Muscle layer of duodenum (tissue), 2 donors: ENCODE data around the gene EIF2A.
"Not testable (repeated sequence)": the region's sequence is repeated elsewhere in the genome, so short reads cannot be mapped to it uniquely, and the experiment has no call there.

Experiments
- H3K27ac ChIP-seq: one replicate; pipeline ENCODE4 v1.7.0; 2013; ENCODE audit warnings: mild to moderate bottlenecking, low read length
- H3K27me3 ChIP-seq: one replicate; pipeline ENCODE4 v1.7.0; 2013; ENCODE audit warnings: low read depth, mild to moderate bottlenecking, control low read depth, low read length
- H3K36me3 ChIP-seq, 2 donors: one replicate each; pipeline ENCODE4 v1.7.0; 2013; ENCODE audit warnings: low read length in 2 of 2, control low read depth in 1 of 2, mild to moderate bottlenecking in 1 of 2; ENCODE audit not compliant: insufficient read depth in 2 of 2, control insufficient read depth in 1 of 2
- H3K4me1 ChIP-seq, 2 donors: one replicate each; pipeline ENCODE4 v1.7.0; 2013; ENCODE audit warnings: low read length in 2 of 2, mild to moderate bottlenecking in 2 of 2, control low read depth in 1 of 2, moderate library complexity in 1 of 2; ENCODE audit not compliant: insufficient read depth in 2 of 2, control insufficient read depth in 1 of 2
- H3K4me3 ChIP-seq, 2 donors: one replicate each; pipeline ENCODE4 v1.7.0; 2013; ENCODE audit warnings: low read length in 2 of 2, low read depth in 1 of 2, mild to moderate bottlenecking in 1 of 2
- H3K9me3 ChIP-seq, 2 donors: one replicate each; pipeline ENCODE4 v1.7.0; 2013; ENCODE audit warnings: low read length in 2 of 2, control low read depth in 1 of 2, mild to moderate bottlenecking in 1 of 2; ENCODE audit not compliant: control insufficient read depth in 1 of 2
- donor health status: healthy.

Gene EIF2A

DNA sequence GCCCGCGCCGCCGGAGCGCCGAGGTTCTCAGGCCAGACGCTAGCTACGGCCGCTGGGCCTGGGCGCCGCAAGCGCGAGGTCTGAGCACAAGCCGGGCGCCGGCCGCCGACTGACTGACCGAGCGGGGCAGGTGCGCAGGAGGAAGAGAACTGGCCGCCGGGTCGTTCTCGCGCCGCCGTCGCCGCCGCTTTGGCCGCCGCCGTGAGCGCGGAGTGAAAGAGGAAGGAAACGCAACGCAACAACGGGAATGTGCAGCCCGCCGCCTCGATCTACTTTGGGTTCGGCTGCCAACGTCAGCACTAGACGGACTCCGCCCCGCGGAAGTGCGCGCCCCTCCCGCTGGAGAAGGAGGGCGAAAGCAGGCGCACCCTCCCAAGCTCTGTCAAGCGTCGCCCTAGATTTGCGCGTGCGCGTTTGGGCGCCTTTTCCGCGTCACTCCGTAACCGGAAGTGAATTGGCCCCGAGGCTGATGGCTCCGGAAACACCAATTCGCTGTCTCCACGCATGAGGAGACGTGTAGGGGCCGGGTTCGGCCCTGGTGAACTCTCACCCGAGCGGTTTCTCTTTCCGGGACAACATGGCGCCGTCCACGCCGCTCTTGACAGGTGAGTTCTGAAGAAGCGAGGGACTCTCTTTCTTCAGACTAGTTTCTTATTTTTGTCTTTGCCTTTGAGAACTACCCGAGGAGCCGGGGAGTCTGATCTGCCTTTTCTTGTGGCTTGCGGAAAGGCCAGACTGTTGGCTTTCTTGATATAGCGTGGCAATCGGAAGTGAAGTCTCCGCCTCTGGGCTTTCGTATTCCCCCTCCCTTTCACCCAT, at the start of gene EIF2A, which contains the start of gene SERP1:
Gene EIF2A (plus strand): TSS at position 562 of the 819 bp plus-strand sequence. CDS start 16 bp downstream, at position 578.
Gene SERP1 (minus strand): TSS at position 271 of the 819 bp plus-strand sequence. CDS start 361 bp downstream, outside the sequence.
- Histone ChIP-seq H3K36me3 (peaks cover 10 to 11% of the 10 kb centered on the region in 2 donors), H3K27me3 (no peaks in the 10 kb centered on the region), H3K4me3 (peak within 1 kb of the TSS; percentile 88 to 91), H3K9me3 (no peaks in the 10 kb centered on the region), H3K27ac (peak within 1 kb of the TSS; percentile 94), H3K4me1 (peaks cover 0 to 34% of the 10 kb centered on the region in 2 donors)

DNA sequence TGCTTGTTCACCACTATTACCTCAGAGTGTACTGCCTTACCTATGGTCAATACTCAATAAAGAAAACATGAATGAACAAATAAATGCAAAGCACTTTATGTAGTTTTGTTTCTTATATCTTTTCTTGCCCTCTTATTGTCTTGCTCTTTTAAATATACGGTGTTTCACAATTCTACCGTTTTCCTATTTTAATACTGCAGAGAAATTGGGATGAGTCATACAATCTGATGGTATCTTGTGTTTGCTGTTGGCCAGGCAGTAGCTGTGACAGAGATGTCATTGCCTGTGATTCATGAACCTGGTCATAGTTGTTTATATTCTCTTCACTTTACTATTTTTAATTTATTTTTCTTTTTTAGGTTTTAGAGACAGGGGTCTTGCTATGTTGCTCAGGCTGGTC, 48.6 kb upstream of the EIF2A start:
- Histone ChIP-seq H3K27me3 (no peaks in the 10 kb centered on the region), H3K27ac (no peak overlapping the region), H3K9me3 (no peaks in the 10 kb centered on the region), H3K4me3 (no peak overlapping the region), H3K36me3 (no peaks in the 10 kb centered on the region), H3K4me1 (no peaks in the 10 kb centered on the region)

DNA sequence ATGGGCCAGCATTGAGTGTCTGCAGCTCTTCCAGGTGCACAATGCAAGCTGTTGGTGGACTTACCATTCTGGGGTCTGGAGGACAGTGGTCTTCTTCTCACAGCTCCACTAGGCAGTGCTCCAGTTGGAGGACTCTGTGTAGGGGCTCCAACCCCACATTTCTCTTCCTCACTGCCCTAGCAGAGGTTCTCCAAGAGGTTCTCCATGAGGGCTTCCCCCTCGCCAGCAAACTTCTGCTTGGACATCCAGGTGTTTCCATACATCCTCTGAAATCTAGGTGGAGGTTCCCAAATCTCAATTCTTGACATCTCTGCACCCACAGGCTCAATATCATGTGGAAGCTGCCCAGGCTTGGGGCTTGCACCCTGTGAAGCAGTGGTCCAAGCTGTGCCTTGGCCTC, 45.6 kb upstream of the EIF2A start:
- H3K9me3 ChIP-seq, H3K27ac ChIP-seq, H3K27me3 ChIP-seq: not testable (repeated sequence)

DNA sequence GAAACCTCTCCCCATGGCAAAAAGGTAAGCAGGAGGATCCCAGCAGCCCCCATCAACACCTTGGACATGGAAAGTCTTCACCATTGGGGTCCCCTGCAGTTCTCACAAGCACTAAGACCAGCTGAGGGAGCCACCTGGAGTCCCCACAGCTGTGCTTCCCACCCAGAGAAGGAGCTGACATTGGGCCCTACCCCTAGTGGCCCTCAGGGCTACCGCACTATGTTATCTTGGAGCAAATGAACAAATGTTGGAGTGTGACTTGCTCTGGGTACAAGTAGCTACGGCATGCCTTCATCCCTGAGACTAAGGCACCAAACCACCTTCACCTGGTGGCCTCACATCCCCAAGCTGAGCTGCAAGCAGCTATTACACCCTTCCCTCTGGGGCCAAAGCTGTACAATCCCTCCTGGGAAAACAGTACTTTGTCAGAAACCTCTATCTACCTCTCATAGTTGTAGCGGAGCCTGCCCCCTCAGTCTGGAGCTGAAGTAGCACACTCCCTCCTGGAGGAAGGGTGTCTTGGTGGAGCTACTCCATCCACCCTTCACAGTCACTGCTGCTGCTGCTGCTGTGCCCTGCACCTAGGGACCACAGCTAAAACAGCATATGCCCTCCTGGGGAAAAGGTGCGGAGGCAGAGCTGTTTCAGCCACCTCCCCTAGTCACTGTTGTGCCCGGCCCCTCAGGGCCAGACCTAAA, 43.0 kb upstream of the EIF2A start:
- no peak overlapping the region for H3K4me3 ChIP-seq
- H3K9me3 ChIP-seq, result no peaks in the 10 kb centered on the region
- H3K27ac ChIP-seq, result no peak overlapping the region

More for the DNA sequence above, 45.6 kb upstream of the EIF2A start:
- not testable (repeated sequence) for H3K4me1 ChIP-seq, H3K36me3 ChIP-seq, H3K4me3 ChIP-seq

DNA sequence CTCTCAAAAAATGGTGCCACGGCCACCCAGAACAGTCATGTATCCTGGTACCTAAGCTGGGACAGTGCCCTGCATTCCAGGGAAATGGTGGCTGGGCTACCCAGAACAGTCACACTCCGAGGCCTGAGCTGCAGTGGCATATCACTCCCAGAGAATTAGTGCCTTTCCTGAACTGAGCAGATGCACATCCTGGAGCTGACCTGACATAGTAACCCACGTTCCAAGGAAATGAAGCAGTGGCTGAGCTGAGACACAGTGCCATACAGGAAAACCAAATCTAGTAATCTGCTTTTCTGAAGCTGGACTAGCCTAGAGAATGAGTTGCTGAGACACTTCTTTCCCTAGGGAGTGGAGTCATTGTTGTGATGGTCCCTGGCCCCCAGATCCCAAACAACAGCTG, 42.1 kb upstream of the EIF2A start:
- no peaks in the 10 kb centered on the region for H3K36me3 ChIP-seq
- H3K9me3 ChIP-seq, result no peaks in the 10 kb centered on the region
- no peak overlapping the region for H3K27ac ChIP-seq
- H3K4me3 ChIP-seq, result no peak overlapping the region
- no peaks in the 10 kb centered on the region for H3K4me1 ChIP-seq
- no peaks in the 10 kb centered on the region for H3K27me3 ChIP-seq

More for the DNA sequence above, 43.0 kb upstream of the EIF2A start:
- H3K36me3 ChIP-seq, result no peaks in the 10 kb centered on the region
- no peaks in the 10 kb centered on the region for H3K27me3 ChIP-seq
- no peaks in the 10 kb centered on the region for H3K4me1 ChIP-seq

DNA sequence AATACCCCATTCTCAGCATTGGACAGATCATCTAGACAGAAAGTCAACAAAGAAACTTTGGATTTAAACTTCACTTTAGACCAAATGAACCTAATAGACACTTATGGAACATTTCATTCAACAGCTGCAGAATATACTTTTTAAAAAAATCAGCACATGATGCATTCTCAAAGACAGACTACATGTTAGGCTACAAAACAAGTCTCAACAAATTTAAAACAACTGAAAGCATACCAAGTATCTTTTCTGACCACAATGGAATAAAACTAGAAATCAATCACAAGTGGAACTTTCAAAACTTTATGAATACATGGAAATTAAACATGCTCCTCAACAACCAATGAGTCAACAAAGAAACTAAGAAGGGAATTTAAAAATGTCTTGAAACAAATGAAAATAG, 38.2 kb upstream of the EIF2A start:
- no peak overlapping the region for H3K4me3 ChIP-seq

DNA sequence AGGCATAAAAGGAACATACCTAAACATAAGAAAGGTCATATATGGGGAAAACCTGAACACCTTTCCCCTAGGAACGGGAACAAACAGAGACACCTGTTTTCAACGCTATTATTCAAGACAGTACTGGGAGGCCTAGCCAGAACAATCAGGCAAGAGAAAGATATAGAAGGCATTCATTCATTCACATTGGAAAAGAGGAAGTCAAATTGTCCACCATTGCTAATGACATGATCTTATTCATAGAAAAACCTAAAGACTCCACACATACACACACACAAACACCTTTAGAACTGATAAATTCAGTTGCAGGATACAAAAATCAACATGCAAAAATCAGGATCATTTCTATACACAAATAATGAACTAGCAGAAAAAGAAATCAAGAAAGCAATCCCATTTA, 36.8 kb upstream of the EIF2A start:
- H3K9me3 ChIP-seq, result no peaks in the 10 kb centered on the region

More for the DNA sequence above, 38.2 kb upstream of the EIF2A start:
- Histone ChIP-seq H3K9me3 (no peaks in the 10 kb centered on the region), H3K4me1 (no peaks in the 10 kb centered on the region), H3K27ac (no peak overlapping the region), H3K27me3 (no peaks in the 10 kb centered on the region), H3K36me3 (no peaks in the 10 kb centered on the region)

DNA sequence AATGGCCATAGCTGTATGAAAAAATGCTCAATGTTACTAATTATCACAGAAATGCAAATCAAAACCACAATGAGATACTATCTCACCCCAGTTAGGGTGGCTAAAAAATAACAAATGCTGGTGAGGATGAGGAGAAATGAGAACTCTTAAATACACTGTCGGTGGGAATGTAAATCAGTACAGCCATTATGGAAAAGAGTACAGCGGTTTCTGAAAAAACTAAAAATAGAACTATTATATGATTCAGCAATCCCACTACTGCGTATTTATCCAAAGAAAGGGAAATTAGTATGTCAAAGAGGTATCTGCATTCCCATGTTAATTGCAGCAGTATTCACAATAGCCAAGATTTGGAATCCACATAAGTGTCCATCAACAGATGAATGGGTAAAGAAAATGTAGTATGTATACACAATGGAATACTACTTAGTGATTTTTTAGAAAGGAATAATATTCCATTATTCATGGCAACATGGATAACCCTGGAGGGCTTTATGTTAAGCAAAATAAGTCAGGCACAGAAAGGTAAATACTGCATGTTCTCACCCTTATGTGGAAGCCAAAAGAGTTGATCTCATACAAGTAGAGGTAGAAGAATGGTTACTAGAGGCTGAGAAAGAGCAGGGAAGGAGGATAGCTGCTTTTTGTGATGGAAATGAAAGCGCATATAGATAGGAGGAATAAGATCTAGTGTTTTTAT, 35.3 kb upstream of the EIF2A start:
- no peak overlapping the region for H3K27ac ChIP-seq
- H3K27me3 ChIP-seq, result no peaks in the 10 kb centered on the region
- no peaks in the 10 kb centered on the region for H3K36me3 ChIP-seq
- H3K4me3 ChIP-seq, result no peak overlapping the region
- no peaks in the 10 kb centered on the region for H3K4me1 ChIP-seq
- no peaks in the 10 kb centered on the region for H3K9me3 ChIP-seq

More for the DNA sequence above, 36.8 kb upstream of the EIF2A start:
- Histone ChIP-seq H3K27me3 (no peaks in the 10 kb centered on the region), H3K36me3 (no peaks in the 10 kb centered on the region), H3K27ac (no peak overlapping the region), H3K4me3 (no peak overlapping the region), H3K4me1 (no peaks in the 10 kb centered on the region)

DNA sequence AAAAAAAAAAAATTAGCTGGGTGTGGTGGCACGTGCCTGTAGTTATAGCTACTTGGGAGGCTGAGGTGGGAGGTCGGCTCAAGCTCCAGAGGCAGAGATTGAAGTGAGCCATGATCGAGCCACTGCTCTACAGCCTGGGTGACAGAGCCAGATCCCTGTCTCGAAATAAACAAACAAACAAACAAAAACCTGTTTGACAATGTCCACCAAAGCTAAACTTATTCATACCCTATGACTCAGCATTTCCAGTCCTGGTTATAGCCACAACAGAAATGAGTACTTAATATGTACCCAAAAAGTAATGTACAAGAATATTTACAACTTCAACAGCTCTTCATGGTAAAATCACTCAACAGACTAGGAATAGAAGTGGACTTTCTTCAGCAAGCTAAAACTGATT, 31.4 kb upstream of the EIF2A start:
- H3K36me3 ChIP-seq, result no peaks in the 10 kb centered on the region
- H3K4me1 ChIP-seq, result no peaks in the 10 kb centered on the region
- H3K4me3 ChIP-seq, result no peak overlapping the region
- no peak overlapping the region for H3K27ac ChIP-seq
- no peaks in the 10 kb centered on the region for H3K27me3 ChIP-seq
- no peaks in the 10 kb centered on the region for H3K9me3 ChIP-seq

DNA sequence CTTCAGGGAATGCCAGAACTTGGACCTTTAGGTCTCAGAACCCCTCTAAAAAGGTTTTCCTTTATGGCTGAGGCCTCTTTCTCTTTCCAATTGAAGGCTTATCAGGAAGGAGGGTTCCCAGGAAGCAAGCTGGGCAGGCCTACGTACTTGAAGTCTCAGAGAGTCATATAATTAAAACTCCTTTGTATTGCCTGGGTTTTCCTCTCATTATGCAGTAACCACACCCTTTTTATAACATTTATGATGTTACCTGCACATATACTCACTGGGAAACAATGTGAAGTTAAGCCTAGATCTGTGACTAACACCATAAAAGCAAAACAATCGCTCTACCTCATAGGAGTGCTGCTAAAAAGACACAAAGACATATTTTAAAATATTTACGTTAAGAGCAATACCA, 27.6 kb upstream of the EIF2A start:
- no peaks in the 10 kb centered on the region for H3K9me3 ChIP-seq
- H3K27ac ChIP-seq, result no peak overlapping the region
- no peaks in the 10 kb centered on the region for H3K36me3 ChIP-seq
- H3K27me3 ChIP-seq, result no peaks in the 10 kb centered on the region
- H3K4me3 ChIP-seq, result no peak overlapping the region
- no peaks in the 10 kb centered on the region for H3K4me1 ChIP-seq

DNA sequence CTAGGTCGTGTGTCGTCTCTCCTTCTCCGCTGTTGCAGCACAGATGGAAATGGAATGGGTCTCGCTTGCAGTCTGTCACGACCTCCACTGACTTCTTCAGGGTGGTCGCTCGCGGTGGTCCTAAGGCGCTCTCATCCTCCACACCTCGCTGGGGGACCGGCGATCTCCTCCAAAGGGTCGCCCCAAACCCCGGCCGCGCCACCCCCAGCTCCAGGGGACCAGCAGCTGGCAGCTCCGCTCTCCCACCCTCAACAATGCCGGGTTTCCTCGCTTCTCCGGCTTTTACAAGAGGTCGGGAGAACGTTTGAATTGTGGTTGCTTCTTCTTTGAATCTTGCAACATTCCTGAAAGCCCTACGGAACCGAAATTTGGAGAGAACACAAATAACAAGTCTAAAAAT, 26.2 kb upstream of the EIF2A start:
- H3K4me1 ChIP-seq, result no peaks in the 10 kb centered on the region
- no peaks in the 10 kb centered on the region for H3K9me3 ChIP-seq
- no peak overlapping the region for H3K27ac ChIP-seq
- no peaks in the 10 kb centered on the region for H3K36me3 ChIP-seq
- no peak overlapping the region for H3K4me3 ChIP-seq
- H3K27me3 ChIP-seq, result no peaks in the 10 kb centered on the region
